CD4-positive, alpha-beta memory T cell (primary cell): ENCODE measurements around the gene KRT4. TPM values are rescaled to one million over a fixed set of nuclear protein-coding genes. Genes with fewer than 3 reads are reported as not detected.

ENCODE experiments used
- CTCF ChIA-PET: fragments of 350-600 bp; sonication (Branson Sonifier 250); formaldehyde crosslinking; loops from one replicate; lab custom pipeline; 2021; ENCODE audit warnings: inconsistent platforms; ENCODE audit not compliant: partially characterized antibody; lab: Charles Lee
- POLR2A ChIA-PET: fragments of 350-600 bp; sonication (Branson Sonifier 250); formaldehyde crosslinking; loops from one replicate; lab custom pipeline; 2021; ENCODE audit not compliant: partially characterized antibody; lab: Charles Lee
- DNase-seq, 5 donors: peaks; one replicate each; pipeline versions ENCODE4 v3.0.0 to v3.0.0-alpha.2; 2020 to 2022; ENCODE audit warnings: mixed read lengths in 1 of 5
- H3K27ac ChIP-seq: one replicate; pipeline ENCODE4 v1.7.0; 2013; ENCODE audit warnings: low read depth, low read length
- H3K27me3 ChIP-seq: 2 replicates; pipeline ENCODE4 v1.7.0; 2013; ENCODE audit warnings: mild to moderate bottlenecking, low read length, moderate library complexity; ENCODE audit not compliant: insufficient read depth
- H3K36me3 ChIP-seq: 2 replicates; pipeline ENCODE4 v1.7.0; 2013; ENCODE audit warnings: mild to moderate bottlenecking, low read length, moderate library complexity; ENCODE audit not compliant: insufficient read depth
- H3K4me1 ChIP-seq: 2 replicates; pipeline ENCODE4 v1.7.0; 2013; ENCODE audit warnings: mild to moderate bottlenecking, low read length, moderate library complexity; ENCODE audit not compliant: insufficient read depth
- H3K4me3 ChIP-seq, 2 donors: one replicate each; pipeline ENCODE4 v1.7.0; 2013; ENCODE audit warnings: low read length in 2 of 2, mild to moderate bottlenecking in 1 of 2
- H3K9me3 ChIP-seq, 2 donors: one replicate each; pipeline ENCODE4 v1.7.0; 2013; ENCODE audit warnings: low read length in 2 of 2, control low read depth in 1 of 2; ENCODE audit not compliant: control insufficient read depth in 1 of 2
- H3K27ac Mint-ChIP-seq, 7 donors: one replicate each; pipeline ENCODE4 v1.8.0; 2020 to 2021; ENCODE audit warnings: mixed read lengths in 7 of 7, mild to moderate bottlenecking in 6 of 7, inconsistent platforms in 3 of 7, moderate library complexity in 3 of 7
- H3K27me3 Mint-ChIP-seq, 2 donors: one replicate each; pipeline ENCODE4 v1.8.0; 2020 to 2021; ENCODE audit warnings: mixed read lengths in 2 of 2
- H3K36me3 Mint-ChIP-seq, 2 donors: one replicate each; pipeline ENCODE4 v1.8.0; 2020 to 2021; ENCODE audit warnings: mixed read lengths in 2 of 2, inconsistent platforms in 1 of 2, mild to moderate bottlenecking in 1 of 2
- H3K4me1 Mint-ChIP-seq, 4 donors: one replicate each; pipeline ENCODE4 v1.8.0; 2020 to 2021; ENCODE audit warnings: mixed read lengths in 4 of 4, mild to moderate bottlenecking in 1 of 4
- H3K4me3 Mint-ChIP-seq, 8 donors: one replicate each; pipeline ENCODE4 v1.8.0; 2020 to 2021; ENCODE audit warnings: mixed read lengths in 8 of 8, mild to moderate bottlenecking in 7 of 8, moderate library complexity in 6 of 8, inconsistent platforms in 3 of 8
- H3K9me3 Mint-ChIP-seq, 8 donors: one replicate each; pipeline ENCODE4 v1.8.0; 2020 to 2021; ENCODE audit warnings: mixed read lengths in 8 of 8, mild to moderate bottlenecking in 5 of 8, inconsistent platforms in 3 of 8, moderate library complexity in 1 of 8
- intact Hi-C: fragments of 100-400 bp; cut with micrococcal nuclease; formaldehyde crosslinking; loops from one replicate; pipeline ENCODE4 v1.15.1; 2023
- polyA plus RNA-seq, 2 donors: library from polyadenylated mRNA; unstranded; fragments of 300-500 nt; fragmentation: Illumina TruSeq; gene quantifications; one replicate each; pipeline ENCODE4 v1.2.3, GENCODE V29; 2021
- total RNA-seq, 2 experiments: library from RNA; stranded (reverse); gene quantifications; one replicate each; pipeline ENCODE4 v1.2.3, GENCODE V29; 2021

KRT4 gene
- total and polyA plus RNA-seq, 4 experiments from 2014 or later = not detected

- CTCF ChIA-PET = interaction anchor here (1.3 kb wide), 1 partner anchor 9 kb away, joined by 4 read pairs; no protein-coding TSS in a partner anchor
- H3K4me3 ChIP-seq = no peak overlapping the region
- POLR2A ChIA-PET = no interaction called here
- H3K4me1 ChIP-seq = no peaks in the 10 kb centered on the region
- peaks cover 0 to 18% (median 4%) of the 10 kb centered on the region in 4 donors for H3K4me1 Mint-ChIP-seq
- H3K27ac Mint-ChIP-seq = no peak overlapping the region
- no peaks in the 10 kb centered on the region for H3K27me3 ChIP-seq
- H3K36me3 Mint-ChIP-seq = no peaks in the 10 kb centered on the region
- H3K27me3 Mint-ChIP-seq = peaks cover 30 to 41% of the 10 kb centered on the region in 2 donors
- peaks cover 0 to 4% (median 0%) of the 10 kb centered on the region in 8 donors for H3K9me3 Mint-ChIP-seq
- DNase-seq = no peak
- H3K4me3 Mint-ChIP-seq = no peak overlapping the region
- no peaks in the 10 kb centered on the region for H3K36me3 ChIP-seq
- no peaks in the 10 kb centered on the region for H3K9me3 ChIP-seq
- intact Hi-C loops = no loop called here
- no peak overlapping the region for H3K27ac ChIP-seq
These were observed 25.6 kb downstream of the KRT4 start for GRCh38 chr12:52788192-52788875.

GRCh38 chr12:52787324-52788191 is 26.4 kb downstream of the KRT4 start:
- Mint-ChIP-seq H3K4me3 (no peak overlapping the region), H3K9me3 (peaks cover 0 to 4% (median 0%) of the 10 kb centered on the region in 8 donors), H3K27me3 (peaks cover 32 to 43% of the 10 kb centered on the region in 2 donors), H3K27ac (no peak overlapping the region), H3K36me3 (no peaks in the 10 kb centered on the region), H3K4me1 (peaks cover 0 to 18% (median 4%) of the 10 kb centered on the region in 4 donors)
- no peak for DNase-seq
- no peaks in the 10 kb centered on the region for H3K9me3 ChIP-seq
- intact Hi-C loops = no loop called here
- H3K27ac ChIP-seq = no peak overlapping the region
- H3K4me1 ChIP-seq = no peaks in the 10 kb centered on the region
- CTCF ChIA-PET = interaction anchor here (1.3 kb wide), 1 partner anchor 8 kb away, joined by 4 read pairs; no protein-coding TSS in a partner anchor
- H3K4me3 ChIP-seq = no peak overlapping the region
- no peaks in the 10 kb centered on the region for H3K27me3 ChIP-seq
- H3K36me3 ChIP-seq = no peaks in the 10 kb centered on the region
- POLR2A ChIA-PET = no interaction called here

GRCh38 chr12:52784909-52785308 is 29.0 kb downstream of the KRT4 start:
- no peak for DNase-seq
- Histone ChIP-seq H3K4me3 (no peak overlapping the region), H3K9me3 (no peaks in the 10 kb centered on the region), H3K36me3 (no peaks in the 10 kb centered on the region), H3K27ac (no peak overlapping the region), H3K4me1 (no peaks in the 10 kb centered on the region), H3K27me3 (peaks cover 4% of the 10 kb centered on the region)
- ChIA-PET POLR2A (no interaction called here), CTCF (no interaction called here)
- Mint-ChIP-seq H3K4me3 (no peak overlapping the region), H3K27ac (no peak overlapping the region), H3K9me3 (peaks cover 0 to 4% (median 0%) of the 10 kb centered on the region in 8 donors), H3K4me1 (peaks cover 0 to 10% (median 3%) of the 10 kb centered on the region in 4 donors), H3K27me3 (peaks cover 22 to 33% of the 10 kb centered on the region in 2 donors), H3K36me3 (no peaks in the 10 kb centered on the region)
- intact Hi-C loops = no loop called here

GRCh38 chr12:52783563-52784316 is 30.2 kb downstream of the KRT4 start:
- intact Hi-C loops = no loop called here
- no peak for DNase-seq
- Mint-ChIP-seq H3K9me3 (peaks cover 0 to 4% (median 0%) of the 10 kb centered on the region in 8 donors), H3K27me3 (peaks cover 17 to 24% of the 10 kb centered on the region in 2 donors), H3K4me1 (peaks cover 0 to 2% (median under 1%) of the 10 kb centered on the region in 4 donors), H3K36me3 (no peaks in the 10 kb centered on the region), H3K4me3 (no peak overlapping the region), H3K27ac (no peak overlapping the region)
- ChIA-PET POLR2A (no interaction called here), CTCF (no interaction called here)
- Histone ChIP-seq H3K9me3 (no peaks in the 10 kb centered on the region), H3K27ac (no peak overlapping the region), H3K36me3 (no peaks in the 10 kb centered on the region), H3K27me3 (peaks cover 4% of the 10 kb centered on the region), H3K4me1 (no peaks in the 10 kb centered on the region), H3K4me3 (no peak overlapping the region)

GRCh38 chr12:52782502-52782901 is 31.4 kb downstream of the KRT4 start:
- ChIA-PET POLR2A (no interaction called here), CTCF (interaction anchor here (0.7 kb wide), 1 partner anchor 288 kb away, joined by 5 read pairs; no protein-coding TSS in a partner anchor)
- no peaks in the 10 kb centered on the region for H3K36me3 Mint-ChIP-seq
- DNase-seq = no peak
- no peak overlapping the region for H3K4me3 ChIP-seq
- no peaks in the 10 kb centered on the region for H3K36me3 ChIP-seq
- no peak overlapping the region for H3K27ac Mint-ChIP-seq
- intact Hi-C loops = no loop called here
- H3K9me3 ChIP-seq = no peaks in the 10 kb centered on the region
- no peak overlapping the region for H3K4me3 Mint-ChIP-seq
- peaks cover 20 to 22% of the 10 kb centered on the region in 2 donors for H3K27me3 Mint-ChIP-seq
- H3K4me1 ChIP-seq = no peaks in the 10 kb centered on the region
- peaks cover 4% of the 10 kb centered on the region for H3K27me3 ChIP-seq
- no peak overlapping the region for H3K27ac ChIP-seq
- H3K9me3 Mint-ChIP-seq = peaks cover 0 to 4% (median 0%) of the 10 kb centered on the region in 8 donors
- H3K4me1 Mint-ChIP-seq = peaks cover 0 to 2% (median under 1%) of the 10 kb centered on the region in 4 donors

GRCh38 chr12:52781399-52782082 is 32.4 kb downstream of the KRT4 start:
- intact Hi-C loops = no loop called here
- H3K9me3 Mint-ChIP-seq = peaks cover 0 to 4% (median 0%) of the 10 kb centered on the region in 8 donors
- no peaks in the 10 kb centered on the region for H3K4me1 ChIP-seq

More at GRCh38 chr12:52781399-52782082, 32.4 kb downstream of the KRT4 start:
- H3K27me3 ChIP-seq = peaks cover 4% of the 10 kb centered on the region
- no peak for DNase-seq
- no peaks in the 10 kb centered on the region for H3K9me3 ChIP-seq
- Mint-ChIP-seq H3K4me3 (no peak overlapping the region), H3K27me3 (peaks cover 18 to 22% of the 10 kb centered on the region in 2 donors), H3K4me1 (peaks cover 0 to 1% (median under 1%) of the 10 kb centered on the region in 4 donors), H3K27ac (no peak overlapping the region), H3K36me3 (no peaks in the 10 kb centered on the region)
- ChIA-PET POLR2A (no interaction called here), CTCF (interaction anchor here (1.1 kb wide), 1 partner anchor 61 kb away, joined by 3 read pairs; no protein-coding TSS in a partner anchor)
- H3K4me3 ChIP-seq = no peak overlapping the region
- H3K27ac ChIP-seq = no peak overlapping the region
- no peaks in the 10 kb centered on the region for H3K36me3 ChIP-seq
